ENCODE measurements around the gene NFYB. TPM values are rescaled to one million over a fixed set of nuclear protein-coding genes. Genes with fewer than 3 reads are reported as not detected.

NFYB gene
- polyA plus RNA-seq (2013, experiment 1 of 4), result 69.5 TPM
- polyA plus RNA-seq (2013, experiment 2 of 4), result 65.4 TPM
- 66.1 TPM for polyA plus RNA-seq (2013, experiment 3 of 4)
- 83.0 TPM for polyA plus RNA-seq (2013, experiment 4 of 4)

- Histone ChIP-seq H3K4me3 (ENCODE audit: insufficient read depth, low read depth, low read length) (peak within 1 kb of the TSS; percentile 84), H3K27me3 (ENCODE audit: control insufficient read depth, insufficient read depth, low read length, poor library complexity, severe bottlenecking) (peaks cover 9% of the 10 kb centered on the region), H3K9me3 (ENCODE audit: control insufficient read depth, low read length) (no peaks in the 10 kb centered on the region), H3K36me3 (ENCODE audit: control insufficient read depth, insufficient read depth, low read length) (peaks cover 6% of the 10 kb centered on the region), H3K4me1 (ENCODE audit: control insufficient read depth, insufficient read depth, low read length) (peaks cover 8% of the 10 kb centered on the region), H3K27ac (ENCODE audit: insufficient read depth, low read depth, low read length, poor library complexity, severe bottlenecking) (peak within 1 kb of the TSS; percentile 91)
- 1% methylated on average over 100 to 111 of the region's 111 CpGs for WGBS, 2 experiments
These were observed at the start of gene NFYB for GRCh38 chr12:104137902-104138796. Gene NFYB (minus strand): TSS chr12:104138210. CDS start chr12:104135453, 2,757 bp downstream.

- no peaks in the 10 kb centered on the region for H3K27me3 ChIP-seq (ENCODE audit: control insufficient read depth, insufficient read depth, low read length, poor library complexity, severe bottlenecking)
- H3K4me1 ChIP-seq (ENCODE audit: control insufficient read depth, insufficient read depth, low read length), result no peaks in the 10 kb centered on the region
- no peaks in the 10 kb centered on the region for H3K36me3 ChIP-seq (ENCODE audit: control insufficient read depth, insufficient read depth, low read length)
- no peaks in the 10 kb centered on the region for H3K9me3 ChIP-seq (ENCODE audit: control insufficient read depth, low read length)
- WGBS, 2 experiments, result 92% methylated on average over 18 of the region's 18 CpGs
- H3K4me3 ChIP-seq (ENCODE audit: insufficient read depth, low read depth, low read length), result no peak overlapping the region
- H3K27ac ChIP-seq (ENCODE audit: insufficient read depth, low read depth, low read length, poor library complexity, severe bottlenecking), result no peak overlapping the region
These were observed 49.6 kb upstream of the NFYB start for GRCh38 chr12:104187446-104188155.

GRCh38 chr12:104183443-104183842 lies 45.4 kb upstream of the NFYB start:
- no peaks in the 10 kb centered on the region for H3K9me3 ChIP-seq (ENCODE audit: control insufficient read depth, low read length)

DNA sequence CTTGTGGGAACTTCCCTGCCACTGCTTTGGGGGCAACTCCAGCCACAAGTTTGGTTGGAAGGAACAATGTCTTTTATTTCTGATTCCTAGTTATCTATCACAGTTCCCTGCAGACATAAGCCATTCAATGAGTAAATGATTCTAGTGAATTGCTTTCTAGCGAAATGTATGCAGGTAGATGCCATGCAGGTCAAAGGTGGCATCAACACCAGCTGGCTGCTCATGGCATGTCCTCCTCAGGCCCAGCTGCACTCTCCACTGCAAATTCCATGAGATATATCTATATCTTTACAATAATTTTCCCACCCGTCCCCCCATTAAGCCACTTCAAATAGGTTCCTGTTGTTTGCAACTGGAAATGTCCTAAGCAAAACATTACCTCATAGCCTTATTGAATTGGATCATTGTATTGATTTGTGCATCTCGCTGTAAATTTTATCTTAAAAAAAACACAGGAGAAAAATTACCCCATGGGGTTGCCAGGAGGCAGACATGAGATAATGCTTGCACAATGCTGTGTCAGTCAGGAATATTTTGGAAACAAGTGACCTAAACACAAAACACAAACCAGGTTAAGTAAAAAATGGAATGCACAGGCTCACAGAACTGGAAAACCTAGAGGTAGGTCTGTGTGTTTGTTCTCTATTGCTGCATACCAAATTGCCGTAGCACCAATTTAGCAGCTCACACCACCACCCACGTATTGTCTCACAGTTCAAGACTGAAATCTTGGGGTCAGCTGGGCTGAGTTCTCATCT lies 44.8 kb upstream of the NFYB start:
- H3K4me3 ChIP-seq (ENCODE audit: insufficient read depth, low read depth, low read length), result no peak overlapping the region
- WGBS, 2 experiments, result 83 to 85% methylated on average over 4 to 5 of the region's 5 CpGs
- no peaks in the 10 kb centered on the region for H3K9me3 ChIP-seq (ENCODE audit: control insufficient read depth, low read length)

More at GRCh38 chr12:104183443-104183842, 45.4 kb upstream of the NFYB start:
- 92 to 93% methylated on average over 3 of the region's 3 CpGs for WGBS, 2 experiments
- Histone ChIP-seq H3K27me3 (ENCODE audit: control insufficient read depth, insufficient read depth, low read length, poor library complexity, severe bottlenecking) (no peaks in the 10 kb centered on the region), H3K4me1 (ENCODE audit: control insufficient read depth, insufficient read depth, low read length) (no peaks in the 10 kb centered on the region), H3K27ac (ENCODE audit: insufficient read depth, low read depth, low read length, poor library complexity, severe bottlenecking) (no peak overlapping the region), H3K36me3 (ENCODE audit: control insufficient read depth, insufficient read depth, low read length) (no peaks in the 10 kb centered on the region), H3K4me3 (ENCODE audit: insufficient read depth, low read depth, low read length) (no peak overlapping the region)

DNA sequence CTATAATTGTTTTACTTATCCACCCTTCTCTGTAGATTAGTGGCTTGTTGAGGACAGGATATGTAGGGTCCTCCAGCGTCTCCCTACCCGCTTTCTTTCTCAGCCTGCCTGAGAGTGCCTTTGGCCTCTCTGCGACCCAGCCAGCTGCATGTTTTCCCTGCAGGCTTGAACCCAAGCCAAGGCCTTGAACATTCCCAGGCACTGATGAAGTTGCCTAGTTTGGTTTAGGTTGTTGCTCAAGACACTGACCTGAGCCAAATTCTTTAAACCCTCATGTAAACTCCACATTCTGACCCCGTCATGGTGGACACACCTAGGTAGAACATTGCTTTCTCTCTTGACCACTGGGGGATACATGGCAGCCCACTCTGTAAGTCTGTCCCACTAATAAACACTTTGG lies 44.1 kb upstream of the NFYB start:
- no peak overlapping the region for H3K4me3 ChIP-seq (ENCODE audit: insufficient read depth, low read depth, low read length)
- 94 to 97% methylated on average over 4 of the region's 4 CpGs for WGBS, 2 experiments
- no peaks in the 10 kb centered on the region for H3K36me3 ChIP-seq (ENCODE audit: control insufficient read depth, insufficient read depth, low read length)
- H3K4me1 ChIP-seq (ENCODE audit: control insufficient read depth, insufficient read depth, low read length), result no peaks in the 10 kb centered on the region
- H3K27me3 ChIP-seq (ENCODE audit: control insufficient read depth, insufficient read depth, low read length, poor library complexity, severe bottlenecking), result no peaks in the 10 kb centered on the region
- H3K27ac ChIP-seq (ENCODE audit: insufficient read depth, low read depth, low read length, poor library complexity, severe bottlenecking), result no peak overlapping the region
- H3K9me3 ChIP-seq (ENCODE audit: control insufficient read depth, low read length), result no peaks in the 10 kb centered on the region

More for the DNA sequence above, 44.8 kb upstream of the NFYB start:
- H3K4me1 ChIP-seq (ENCODE audit: control insufficient read depth, insufficient read depth, low read length), result no peaks in the 10 kb centered on the region
- H3K36me3 ChIP-seq (ENCODE audit: control insufficient read depth, insufficient read depth, low read length), result no peaks in the 10 kb centered on the region
- H3K27ac ChIP-seq (ENCODE audit: insufficient read depth, low read depth, low read length, poor library complexity, severe bottlenecking), result no peak overlapping the region
- no peaks in the 10 kb centered on the region for H3K27me3 ChIP-seq (ENCODE audit: control insufficient read depth, insufficient read depth, low read length, poor library complexity, severe bottlenecking)

DNA sequence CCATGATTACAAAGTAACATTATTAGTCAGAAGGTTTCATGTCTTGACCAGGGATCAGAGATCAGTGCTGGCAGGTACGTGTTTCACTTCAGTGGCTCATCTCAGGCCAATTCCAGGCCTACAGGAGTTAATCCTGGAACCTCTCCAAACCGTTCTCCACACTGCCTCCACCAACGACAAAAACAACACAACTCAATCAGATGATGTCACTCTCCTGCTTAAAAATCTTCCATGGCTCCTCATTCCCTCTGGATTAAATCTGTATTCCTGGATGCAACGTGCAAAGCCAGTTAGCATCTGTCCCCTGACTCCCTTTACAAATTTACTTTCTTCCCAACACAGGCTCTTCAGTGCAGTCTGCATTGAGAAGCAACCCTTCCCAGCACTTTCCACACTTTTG lies 43.3 kb upstream of the NFYB start:
- Histone ChIP-seq H3K9me3 (ENCODE audit: control insufficient read depth, low read length) (no peaks in the 10 kb centered on the region), H3K27ac (ENCODE audit: insufficient read depth, low read depth, low read length, poor library complexity, severe bottlenecking) (no peak overlapping the region), H3K36me3 (ENCODE audit: control insufficient read depth, insufficient read depth, low read length) (no peaks in the 10 kb centered on the region), H3K27me3 (ENCODE audit: control insufficient read depth, insufficient read depth, low read length, poor library complexity, severe bottlenecking) (no peaks in the 10 kb centered on the region), H3K4me1 (ENCODE audit: control insufficient read depth, insufficient read depth, low read length) (no peaks in the 10 kb centered on the region), H3K4me3 (ENCODE audit: insufficient read depth, low read depth, low read length) (no peak overlapping the region)
- WGBS, 2 experiments, result 78 to 85% methylated on average over 4 of the region's 4 CpGs

- WGBS, 2 experiments, result 90 to 94% methylated on average over 5 of the region's 5 CpGs
- no peaks in the 10 kb centered on the region for H3K27me3 ChIP-seq (ENCODE audit: control insufficient read depth, insufficient read depth, low read length, poor library complexity, severe bottlenecking)
- no peaks in the 10 kb centered on the region for H3K9me3 ChIP-seq (ENCODE audit: control insufficient read depth, low read length)
- H3K4me1 ChIP-seq (ENCODE audit: control insufficient read depth, insufficient read depth, low read length), result no peaks in the 10 kb centered on the region
- H3K36me3 ChIP-seq (ENCODE audit: control insufficient read depth, insufficient read depth, low read length), result no peaks in the 10 kb centered on the region
- H3K4me3 ChIP-seq (ENCODE audit: insufficient read depth, low read depth, low read length), result no peak overlapping the region
- no peak overlapping the region for H3K27ac ChIP-seq (ENCODE audit: insufficient read depth, low read depth, low read length, poor library complexity, severe bottlenecking)
These were observed 42.4 kb upstream of the NFYB start for GRCh38 chr12:104180374-104180773.

DNA sequence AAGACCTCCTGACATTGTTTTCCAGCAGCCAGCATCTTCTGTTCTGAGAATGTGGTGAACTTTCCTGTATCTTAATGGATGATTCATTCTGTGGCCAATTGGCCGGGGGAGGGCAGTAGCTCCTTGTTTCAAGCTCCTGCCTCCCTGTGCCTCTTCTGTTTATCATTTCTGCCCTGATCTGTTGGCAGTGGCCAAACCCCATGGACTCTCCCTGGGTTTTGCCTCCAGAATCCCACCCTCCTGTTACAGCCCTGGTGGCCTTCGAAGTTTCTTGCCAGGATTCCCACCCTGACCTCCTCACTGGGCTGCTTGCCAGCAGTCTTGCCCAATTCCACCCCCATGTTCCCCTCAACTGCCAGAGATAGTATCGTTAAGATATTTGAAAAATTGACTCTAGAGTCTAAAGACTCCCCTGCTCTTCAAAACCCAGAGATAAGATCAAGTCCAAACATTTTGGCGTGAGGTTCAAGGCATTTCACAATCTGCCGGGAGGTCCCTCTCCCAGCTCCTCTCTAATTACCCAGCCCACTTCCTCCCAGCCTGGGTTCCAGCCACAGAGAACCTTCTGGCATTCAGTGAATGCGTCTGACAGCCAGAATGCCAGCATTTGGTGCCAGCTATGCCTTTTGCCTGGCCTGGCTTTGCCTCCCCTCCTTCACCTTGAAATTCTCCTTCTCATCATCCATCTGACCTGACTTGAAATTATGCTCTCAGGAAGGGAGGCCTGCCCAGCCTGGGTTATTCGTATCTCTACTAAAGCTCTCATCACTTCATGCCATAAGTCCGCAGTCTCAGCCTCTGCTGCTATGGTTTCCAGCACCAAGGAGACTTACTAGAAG lies 39.9 kb upstream of the NFYB start:
- Histone ChIP-seq H3K36me3 (ENCODE audit: control insufficient read depth, insufficient read depth, low read length) (no peaks in the 10 kb centered on the region), H3K27ac (ENCODE audit: insufficient read depth, low read depth, low read length, poor library complexity, severe bottlenecking) (no peak overlapping the region), H3K4me3 (ENCODE audit: insufficient read depth, low read depth, low read length) (no peak overlapping the region), H3K9me3 (ENCODE audit: control insufficient read depth, low read length) (no peaks in the 10 kb centered on the region), H3K27me3 (ENCODE audit: control insufficient read depth, insufficient read depth, low read length, poor library complexity, severe bottlenecking) (no peaks in the 10 kb centered on the region), H3K4me1 (ENCODE audit: control insufficient read depth, insufficient read depth, low read length) (no peaks in the 10 kb centered on the region)
- 85 to 92% methylated on average over 6 to 7 of the region's 8 CpGs for WGBS, 2 experiments

GRCh38 chr12:104177336-104177662 lies 39.3 kb upstream of the NFYB start:
- H3K9me3 ChIP-seq (ENCODE audit: control insufficient read depth, low read length), result no peaks in the 10 kb centered on the region
- H3K4me3 ChIP-seq (ENCODE audit: insufficient read depth, low read depth, low read length), result no peak overlapping the region
- no peaks in the 10 kb centered on the region for H3K27me3 ChIP-seq (ENCODE audit: control insufficient read depth, insufficient read depth, low read length, poor library complexity, severe bottlenecking)
- no peak overlapping the region for H3K27ac ChIP-seq (ENCODE audit: insufficient read depth, low read depth, low read length, poor library complexity, severe bottlenecking)
- H3K36me3 ChIP-seq (ENCODE audit: control insufficient read depth, insufficient read depth, low read length), result no peaks in the 10 kb centered on the region
- 93 to 96% methylated on average over 2 of the region's 2 CpGs for WGBS, 2 experiments
- no peaks in the 10 kb centered on the region for H3K4me1 ChIP-seq (ENCODE audit: control insufficient read depth, insufficient read depth, low read length)

Measured in ectodermal cell (in vitro differentiated cells).